Smooth muscle cell (in vitro differentiated cells): ENCODE measurements around the gene LBH. TPM values are rescaled to one million over a fixed set of nuclear protein-coding genes. Genes with fewer than 3 reads are reported as not detected.

Source experiments
- DNase-seq: peaks from one replicate; lab custom pipeline; 2025; ENCODE audit not compliant: unreplicated experiment; lab: John Stamatoyannopoulos, UW
- H2AFZ ChIP-seq: fragments of 200-600 bp; sonication (generic); 2 replicates; pipeline ENCODE4 v1.6.0; 2016; ENCODE audit warnings: antibody characterized with exemption, low read depth, mild to moderate bottlenecking
- H3F3A ChIP-seq: fragments of 200-600 bp; sonication (generic); 2 replicates; pipeline ENCODE4 v1.6.0; 2017; ENCODE audit warnings: antibody characterized with exemption, low read depth
- H3K27ac ChIP-seq: fragments of 200-600 bp; sonication (generic); 2 replicates; pipeline ENCODE4 v1.5.1; 2016; ENCODE audit warnings: low read depth, mild to moderate bottlenecking
- H3K27me3 ChIP-seq: fragments of 200-600 bp; sonication (generic); 2 replicates; pipeline ENCODE4 v1.6.1; 2016; ENCODE audit warnings: low read depth, mild to moderate bottlenecking
- H3K36me3 ChIP-seq: fragments of 200-600 bp; sonication (generic); 2 replicates; pipeline ENCODE4 v1.5.1; 2016; ENCODE audit warnings: low read depth
- H3K4me1 ChIP-seq: fragments of 200-600 bp; sonication (generic); 2 replicates; pipeline ENCODE4 v1.5.1; 2016; ENCODE audit warnings: low read depth
- H3K4me2 ChIP-seq: fragments of 200-600 bp; sonication (generic); 2 replicates; pipeline ENCODE4 v1.6.0; 2016; ENCODE audit warnings: mild to moderate bottlenecking
- H3K4me3 ChIP-seq: fragments of 200-600 bp; sonication (generic); 2 replicates; pipeline ENCODE4 v1.5.1; 2016; ENCODE audit warnings: mild to moderate bottlenecking
- H3K79me2 ChIP-seq: fragments of 200-600 bp; sonication (generic); 2 replicates; pipeline ENCODE4 v1.6.0; 2016; ENCODE audit warnings: low read depth, mild to moderate bottlenecking
- H3K9ac ChIP-seq: fragments of 200-600 bp; sonication (generic); 2 replicates; pipeline ENCODE4 v1.6.0; 2016; ENCODE audit warnings: low read depth
- H3K9me3 ChIP-seq: fragments of 200-600 bp; sonication (generic); replicated peaks from 2 replicates; pipeline ENCODE4 v1.5.1; 2016; ENCODE audit warnings: low read depth
- H4K20me1 ChIP-seq: fragments of 200-600 bp; sonication (generic); 2 replicates; pipeline ENCODE4 v1.6.0; 2016; ENCODE audit warnings: low read depth
- CTCF ChIP-seq: fragments of 200-600 bp; sonication (generic); IDR thresholded peaks from 2 replicates; pipeline ENCODE4 v1.5.1; 2017; ENCODE audit warnings: borderline replicate concordance, mild to moderate bottlenecking, antibody characterized with exemption; ENCODE audit not compliant: insufficient read depth, poor library complexity, severe bottlenecking
- WGBS: methylation state at CpG from one replicate; pipeline ENCODE4 v1.1.7; 2016; ENCODE audit warnings: low lambda C conversion rate; 5-methylcytosine and 5-hydroxymethylcytosine counted together
- polyA plus RNA-seq: library from polyadenylated mRNA; unstranded; fragments of >200 nt; fragmentation: Nextera tagmentation; extraction: Ambion mirVana; gene quantifications from 2 replicates; pipeline ENCODE4 v1.2.1, GENCODE V29; 2016
- total RNA-seq: library from RNA; depleted of rRNA; stranded (reverse); fragments of >200 nt; gene quantifications from 2 replicates; pipeline ENCODE4 v1.2.3, GENCODE V29; 2014

The LBH gene
- total and polyA plus RNA-seq, 2 experiments from 2014 or later, result 31.0 to 35.2 TPM

- DNase-seq, result no peak
- 97% methylated on average over 13 of the region's 13 CpGs for WGBS
- no peak for TF ChIP-seq CTCF
- H3K4me3 ChIP-seq, result no peak overlapping the region
- peaks cover 7% of the 10 kb centered on the region for H3K4me1 ChIP-seq
- no peak overlapping the region for H3K9ac ChIP-seq
- H3K9me3 ChIP-seq, result no peaks in the 10 kb centered on the region
- no peak overlapping the region for H3K27ac ChIP-seq
- H3K79me2 ChIP-seq, result no peaks in the 10 kb centered on the region
- H4K20me1 ChIP-seq, result no peaks in the 10 kb centered on the region
- H2AFZ ChIP-seq, result no peak overlapping the region
- H3F3A ChIP-seq, result peaks cover under 1% of the 10 kb centered on the region
- H3K27me3 ChIP-seq, result peaks cover 3% of the 10 kb centered on the region
- H3K4me2 ChIP-seq, result no peak overlapping the region
- no peaks in the 10 kb centered on the region for H3K36me3 ChIP-seq
These were observed 11.2 kb upstream of the LBH start for GRCh38 chr2:30219886-30220875.

GRCh38 chr2:30221531-30221930, 9.8 kb upstream of the LBH start:
- Histone ChIP-seq H3K4me1 (peaks cover 20% of the 10 kb centered on the region), H3K4me2 (no peak overlapping the region)
- 92% methylated on average over 6 of the region's 6 CpGs for whole genome bisulfite sequencing

GRCh38 chr2:30222031-30222430, 9.3 kb upstream of the LBH start:
- H3F3A ChIP-seq, result peaks cover 12% of the 10 kb centered on the region
- peaks cover 22% of the 10 kb centered on the region for H3K4me1 ChIP-seq
- DNase-seq, result no peak
- no peak for TF ChIP-seq CTCF
- no peak overlapping the region for H2AFZ ChIP-seq
- H3K9me3 ChIP-seq, result no peaks in the 10 kb centered on the region
- H4K20me1 ChIP-seq, result no peaks in the 10 kb centered on the region
- no peaks in the 10 kb centered on the region for H3K79me2 ChIP-seq
- no peak overlapping the region for H3K4me2 ChIP-seq
- 96% methylated on average over 2 of the region's 2 CpGs for WGBS
- no peak overlapping the region for H3K4me3 ChIP-seq
- no peak overlapping the region for H3K27ac ChIP-seq
- no peak overlapping the region for H3K9ac ChIP-seq
- peaks cover 3% of the 10 kb centered on the region for H3K27me3 ChIP-seq
- H3K36me3 ChIP-seq, result no peaks in the 10 kb centered on the region

More at GRCh38 chr2:30221531-30221930, 9.8 kb upstream of the LBH start:
- H3K79me2 ChIP-seq, result no peaks in the 10 kb centered on the region
- H3K36me3 ChIP-seq, result no peaks in the 10 kb centered on the region
- no peak overlapping the region for H3K4me3 ChIP-seq
- H4K20me1 ChIP-seq, result no peaks in the 10 kb centered on the region
- no peak for DNase-seq
- no peaks in the 10 kb centered on the region for H3K9me3 ChIP-seq
- H3F3A ChIP-seq, result peaks cover 12% of the 10 kb centered on the region
- H3K27ac ChIP-seq, result no peak overlapping the region
- H3K27me3 ChIP-seq, result peaks cover 3% of the 10 kb centered on the region
- TF ChIP-seq CTCF, result no peak
- H2AFZ ChIP-seq, result no peak overlapping the region
- no peak overlapping the region for H3K9ac ChIP-seq
